Upper lobe of right lung (tissue), 1 donor: ENCODE data around the gene PGA3. TPM values are rescaled to one million over a fixed set of nuclear protein-coding genes. Genes with fewer than 3 reads are reported as not detected.
"Not testable (repeated sequence)": the region's sequence is repeated elsewhere in the genome, so short reads cannot be mapped to it uniquely, and the experiment has no call there.

ENCODE experiments used
- ATAC-seq: fragments of 200-7000 bp; cut with Tn5 transposase; one replicate; pipeline ENCODE4 v1.9.1; 2020; ENCODE audit warnings: mild to moderate bottlenecking, moderate library complexity
- DNase-seq: peaks from one replicate; pipeline ENCODE4 v3.0.0-alpha.2; 2020
- H3K27ac ChIP-seq: fragments of 200-600 bp; one replicate; pipeline ENCODE4 v1.8.0; 2022
- H3K27me3 ChIP-seq: fragments of 200-600 bp; one replicate; pipeline ENCODE4 v1.8.0; 2022; ENCODE audit warnings: mild to moderate bottlenecking
- H3K36me3 ChIP-seq: fragments of 200-600 bp; one replicate; pipeline ENCODE4 v1.8.0; 2022
- H3K4me1 ChIP-seq: fragments of 200-600 bp; one replicate; pipeline ENCODE4 v1.8.0; 2022
- H3K4me3 ChIP-seq: fragments of 200-600 bp; one replicate; pipeline ENCODE4 v1.8.0; 2022; ENCODE audit warnings: mild to moderate bottlenecking
- H3K9me3 ChIP-seq: fragments of 200-600 bp; one replicate; pipeline ENCODE4 v1.8.0; 2022
- CTCF ChIP-seq: fragments of 200-600 bp; IDR thresholded peaks from one replicate; pipeline ENCODE4 v1.8.0; 2022; ENCODE audit warnings: antibody characterized with exemption
- intact Hi-C: fragments of 100-400 bp; cut with DNase I; formaldehyde crosslinking; loops from one replicate; pipeline ENCODE4 v1.11.0; 2022
- long read RNA-seq: library from polyadenylated mRNA; unstranded; transcript quantifications from one replicate; pipeline ENCODE4 v2.0.0, GENCODE V29; 2021
- total RNA-seq: library from RNA; stranded (reverse); fragmentation: NEBNext Ultra II Directional; extraction: Animal tissue kit (Norgen Biotek cat#: 25700); gene quantifications from one replicate; pipeline ENCODE4 v1.2.1, GENCODE V29; 2021
- donor health status: DM: no; HTN: yes; CAD: no; lungs with severe emphysema.

The PGA3 gene
- not detected for total RNA-seq
- long read RNA-seq = 0 reads

- H3K27me3 ChIP-seq, ATAC-seq, H3K4me3 ChIP-seq, DNase-seq, H3K36me3 ChIP-seq, H3K27ac ChIP-seq, intact Hi-C loops, H3K9me3 ChIP-seq, H3K4me1 ChIP-seq: not testable (repeated sequence)
Observed at GRCh38 chr11:61202950-61203746, at the start of gene PGA3. PGA3 (plus strand) TSS chr11:61203515; CDS start chr11:61203565, 50 bp downstream.

- ATAC-seq (no peak), DNase-seq (no peak)
- Histone ChIP-seq H3K4me3 (no peak overlapping the region), H3K27ac (peak overlapping the region; percentile 14), H3K36me3 (no peaks in the 10 kb centered on the region), H3K4me1 (peaks cover 41% of the 10 kb centered on the region), H3K9me3 (no peaks in the 10 kb centered on the region), H3K27me3 (no peaks in the 10 kb centered on the region)
- intact Hi-C loops = no loop called here
- no peak for TF ChIP-seq CTCF
Observed at GRCh38 chr11:61153593-61154095, 49.7 kb upstream of the PGA3 start.

DNA sequence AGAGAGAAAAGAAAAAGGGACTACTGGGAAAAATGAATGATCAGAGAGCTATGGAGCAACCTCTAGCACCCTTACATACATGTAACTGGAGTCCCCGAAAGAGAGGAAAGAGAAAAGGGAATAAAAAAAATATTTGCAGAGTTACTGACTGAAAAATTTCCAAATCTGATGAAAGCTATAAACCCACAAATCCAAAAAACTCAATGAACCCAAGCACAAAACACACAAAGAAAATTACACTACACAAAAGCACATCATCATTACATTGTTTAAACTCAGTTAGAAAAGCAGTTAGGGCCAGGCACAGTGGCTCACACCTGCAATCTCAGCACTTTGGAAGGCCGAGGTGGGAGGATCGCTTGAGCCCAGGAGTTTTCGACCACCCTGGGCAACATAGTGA is 48.8 kb upstream of the PGA3 start:
- H3K4me3 ChIP-seq = no peak overlapping the region
- ATAC-seq = no peak
- no peaks in the 10 kb centered on the region for H3K36me3 ChIP-seq
- no peak overlapping the region for H3K27ac ChIP-seq
- intact Hi-C loops = no loop called here
- H3K9me3 ChIP-seq = no peaks in the 10 kb centered on the region
- no peak for DNase-seq
- TF ChIP-seq CTCF = no peak
- peaks cover 44% of the 10 kb centered on the region for H3K4me1 ChIP-seq
- no peaks in the 10 kb centered on the region for H3K27me3 ChIP-seq

GRCh38 chr11:61155312-61155711 is 48.0 kb upstream of the PGA3 start:
- intact Hi-C loops = no loop called here
- H3K4me1 ChIP-seq = peaks cover 38% of the 10 kb centered on the region

DNA sequence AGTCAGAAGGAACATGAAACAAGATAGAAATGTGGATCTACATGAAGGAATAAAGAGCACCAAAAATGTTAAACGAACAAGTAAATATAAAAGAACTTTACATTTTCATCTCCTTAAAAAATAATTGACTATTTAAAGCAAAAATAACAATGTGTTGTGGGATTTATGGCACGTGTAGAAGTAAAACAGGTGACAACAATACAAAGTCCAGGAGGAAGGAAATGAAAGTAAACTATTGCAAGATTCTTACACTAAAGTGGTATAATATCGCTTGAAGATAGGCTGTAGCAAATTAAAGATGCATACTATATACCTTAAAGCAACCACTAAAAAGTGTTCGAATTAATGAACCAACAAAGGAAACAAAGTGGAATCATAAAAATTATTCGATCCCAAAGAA is 47.6 kb upstream of the PGA3 start:
- H3K4me1 ChIP-seq = peaks cover 38% of the 10 kb centered on the region
- intact Hi-C loops = no loop called here

More at GRCh38 chr11:61155312-61155711, 48.0 kb upstream of the PGA3 start:
- H3K36me3 ChIP-seq = no peaks in the 10 kb centered on the region
- no peak overlapping the region for H3K4me3 ChIP-seq
- no peak overlapping the region for H3K27ac ChIP-seq
- DNase-seq (no peak), ATAC-seq (no peak)
- TF ChIP-seq CTCF = no peak
- H3K27me3 ChIP-seq = no peaks in the 10 kb centered on the region
- H3K9me3 ChIP-seq = no peaks in the 10 kb centered on the region

More for the DNA sequence above, 47.6 kb upstream of the PGA3 start:
- ATAC-seq = no peak
- TF ChIP-seq CTCF = no peak
- no peaks in the 10 kb centered on the region for H3K27me3 ChIP-seq
- H3K27ac ChIP-seq = no peak overlapping the region
- no peak for DNase-seq
- no peaks in the 10 kb centered on the region for H3K36me3 ChIP-seq
- no peak overlapping the region for H3K4me3 ChIP-seq
- H3K9me3 ChIP-seq = no peaks in the 10 kb centered on the region
